Keratinocyte (primary cell): ENCODE results near the gene MAPKAPK5. TPM values are rescaled to one million over a fixed set of nuclear protein-coding genes. Genes with fewer than 3 reads are reported as not detected.

Source experiments
- DNase-seq: peaks from one replicate; pipeline ENCODE4 v3.0.0-alpha.2; 2011; ENCODE audit warnings: low read depth, missing footprints, low spot score
- FAIRE-seq: peaks from 2 replicates; lab custom pipeline; 2011; peaks lifted over from hg19 to GRCh38; lab: Jason Lieb, UNC
- H2AFZ ChIP-seq: 2 replicates; pipeline ENCODE4 v1.6.0; 2012; ENCODE audit warnings: low read length, control low read depth, inconsistent platforms; ENCODE audit not compliant: control insufficient read depth
- H3K27ac ChIP-seq: 2 replicates; pipeline ENCODE4 v1.5.1; 2011; ENCODE audit warnings: low read length; ENCODE audit not compliant: control insufficient read depth, insufficient read depth
- H3K27me3 ChIP-seq: 3 replicates; pipeline ENCODE4 v1.6.0; 2011; ENCODE audit warnings: low read length; ENCODE audit not compliant: control insufficient read depth, insufficient read depth; ENCODE audit errors: extremely low read depth
- H3K36me3 ChIP-seq, 2 experiments: 2 replicates in 1 of 2; 3 replicates in 1 of 2; pipeline ENCODE4 v1.5.1; 2011; ENCODE audit warnings: low read length in 2 of 2, mild to moderate bottlenecking in 1 of 2; ENCODE audit not compliant: control insufficient read depth in 2 of 2, insufficient read depth in 2 of 2; ENCODE audit errors: extremely low read depth in 1 of 2
- H3K4me1 ChIP-seq: 3 replicates; pipeline ENCODE4 v1.5.1; 2011; ENCODE audit warnings: low read length; ENCODE audit not compliant: control insufficient read depth, insufficient read depth; ENCODE audit errors: extremely low read depth
- H3K4me2 ChIP-seq: 3 replicates; pipeline ENCODE4 v1.6.0; 2011; ENCODE audit warnings: low read depth, low read length; ENCODE audit not compliant: control insufficient read depth, insufficient read depth; ENCODE audit errors: extremely low read depth
- H3K4me3 ChIP-seq, 3 experiments: fragments of 200-600 bp in 1 of 3; sonication (generic) in 1 of 3; 2 replicates in 2 of 3; 3 replicates in 1 of 3; pipeline ENCODE4 v1.5.1; 2011 to 2016; ENCODE audit warnings: low read length in 3 of 3, mild to moderate bottlenecking in 3 of 3, control low read depth in 2 of 3, inconsistent platforms in 1 of 3, low read depth in 1 of 3, mixed read lengths in 1 of 3, mixed run types in 1 of 3, moderate library complexity in 1 of 3; ENCODE audit not compliant: control insufficient read depth in 2 of 3, insufficient read depth in 2 of 3; ENCODE audit errors: extremely low read depth in 1 of 3
- H3K79me2 ChIP-seq: 2 replicates; pipeline ENCODE4 v1.6.0; 2012; ENCODE audit warnings: low read length; ENCODE audit not compliant: control insufficient read depth, insufficient read depth
- H3K9ac ChIP-seq: 3 replicates; pipeline ENCODE4 v1.6.0; 2011; ENCODE audit warnings: low read length; ENCODE audit not compliant: control insufficient read depth, insufficient read depth; ENCODE audit errors: extremely low read depth
- H3K9me1 ChIP-seq: 3 replicates; pipeline ENCODE4 v1.6.0; 2011; ENCODE audit warnings: low read length; ENCODE audit not compliant: control insufficient read depth, insufficient read depth; ENCODE audit errors: extremely low read depth
- H3K9me3 ChIP-seq: 2 replicates; pipeline ENCODE4 v1.5.1; 2012; ENCODE audit warnings: low read depth, low read length; ENCODE audit not compliant: control insufficient read depth
- H4K20me1 ChIP-seq: 3 replicates; pipeline ENCODE4 v1.6.0; 2011; ENCODE audit warnings: low read length; ENCODE audit not compliant: control insufficient read depth, insufficient read depth; ENCODE audit errors: extremely low read depth
- CTCF ChIP-seq, 3 experiments: IDR thresholded peaks in 1 of 3; conservative IDR thresholded peaks in 1 of 3; optimal IDR thresholded peaks in 1 of 3; 2 replicates in 2 of 3; 3 replicates in 1 of 3; pipeline versions ENCODE3 to v1.5.1; 2011; ENCODE audit warnings: low read length in 3 of 3, mild to moderate bottlenecking in 3 of 3, moderate library complexity in 2 of 3, control low read depth in 1 of 3, inconsistent platforms in 1 of 3; ENCODE audit not compliant: insufficient read depth in 2 of 3; ENCODE audit errors: extremely low read depth in 1 of 3
- EZH2 ChIP-seq: IDR thresholded peaks from one replicate; pipeline ENCODE4 v1.6.1; 2012; ENCODE audit warnings: inconsistent platforms, mild to moderate bottlenecking, low read length, moderate library complexity
- dilution Hi-C: fragments of 300-500 bp; cut with MboI; formaldehyde crosslinking; loops from one replicate; pipeline ENCODE4 v1.7.0; 2020; ENCODE audit warnings: low sequenced_read_pairs; ENCODE audit not compliant: extremely low pct_ligation_motif_present
- polyA plus RNA-seq, 5 experiments: library from polyadenylated mRNA; depleted of rRNA in 3 of 5; stranded (reverse) in 3 of 5; stranded (forward) in 1 of 5; unstranded in 1 of 5; fragments of >200 nt; gene quantifications; 1 replicate in 1 of 5; 2 replicates in 3 of 5; 3 replicates in 1 of 5; pipeline versions ENCODE4 v1.2.1 to v1.2.3, GENCODE V29; 2011 to 2012; ENCODE audit warnings: missing spikeins in 2 of 5, low read depth in 1 of 5, low replicate concordance in 1 of 5

MAPKAPK5 gene
- polyA plus RNA-seq, 1 donor (not counting 4 experiments of a cell fraction or from before 2014, with no cell fraction given) = 39.1 TPM

- dilution Hi-C loops = no loop called here
- Histone ChIP-seq H3K9me3 (no peaks in the 10 kb centered on the region), H3K4me3 (no peak overlapping the region), H3K27ac (no peak overlapping the region), H3K79me2 (no peaks in the 10 kb centered on the region), H2AFZ (no peak overlapping the region), H3K9me1 (no peaks in the 10 kb centered on the region), H3K36me3 (peaks cover 19 to 21% of the 10 kb centered on the region in 2 experiments), H3K4me1 (no peaks in the 10 kb centered on the region), H3K27me3 (no peaks in the 10 kb centered on the region), H4K20me1 (no peaks in the 10 kb centered on the region), H3K9ac (no peak overlapping the region), H3K4me2 (no peak overlapping the region)
- FAIRE-seq (no peak), DNase-seq (no peak)
- TF ChIP-seq CTCF (optimal IDR thresholded peaks at IDR 0.05 in 1 of 3, IDR thresholded peaks at IDR 0.05 in 1 of 3, conservative IDR thresholded peaks at IDR 0.05 in 1 of 3; ENCODE audit: extremely low read depth in 1 of 3, insufficient read depth in 2 of 3, low read length in 3 of 3) (no peak), EZH2 (no peak)
These were observed 51.3 kb downstream of the MAPKAPK5 start for GRCh38 chr12:111893287-111893686.

GRCh38 chr12:111894556-111894955 lies 52.5 kb downstream of the MAPKAPK5 start:
- Histone ChIP-seq H3K9me1 (no peaks in the 10 kb centered on the region), H3K27ac (no peak overlapping the region), H3K4me2 (no peak overlapping the region), H4K20me1 (no peaks in the 10 kb centered on the region), H3K79me2 (no peaks in the 10 kb centered on the region), H3K27me3 (no peaks in the 10 kb centered on the region), H3K36me3 (peaks cover 11 to 16% of the 10 kb centered on the region in 2 experiments), H3K9me3 (no peaks in the 10 kb centered on the region), H3K9ac (no peak overlapping the region), H3K4me1 (no peaks in the 10 kb centered on the region), H2AFZ (no peak overlapping the region), H3K4me3 (no peak overlapping the region)
- DNase-seq (no peak), FAIRE-seq (no peak)
- TF ChIP-seq EZH2 (no peak), CTCF (optimal IDR thresholded peaks at IDR 0.05 in 1 of 3, IDR thresholded peaks at IDR 0.05 in 1 of 3, conservative IDR thresholded peaks at IDR 0.05 in 1 of 3; ENCODE audit: extremely low read depth in 1 of 3, insufficient read depth in 2 of 3, low read length in 3 of 3) (no peak)
- dilution Hi-C loops = no loop called here
